ENCODE measurements around the gene TSHZ2.

The TSHZ2 gene

GRCh38 chr20:53222932-53223331 is 250.8 kb downstream of the TSHZ2 start:
- no peak overlapping the region for H3K4me2 ChIP-seq (ENCODE audit: low read length)
- H3K4me3 ChIP-seq (ENCODE audit: low read length): no peak overlapping the region
- TF ChIP-seq EZH2phosphoT487 (IDR thresholded peaks at IDR 0.05; ENCODE audit: low read depth): no peak
- TF ChIP-seq, protein P1, sequence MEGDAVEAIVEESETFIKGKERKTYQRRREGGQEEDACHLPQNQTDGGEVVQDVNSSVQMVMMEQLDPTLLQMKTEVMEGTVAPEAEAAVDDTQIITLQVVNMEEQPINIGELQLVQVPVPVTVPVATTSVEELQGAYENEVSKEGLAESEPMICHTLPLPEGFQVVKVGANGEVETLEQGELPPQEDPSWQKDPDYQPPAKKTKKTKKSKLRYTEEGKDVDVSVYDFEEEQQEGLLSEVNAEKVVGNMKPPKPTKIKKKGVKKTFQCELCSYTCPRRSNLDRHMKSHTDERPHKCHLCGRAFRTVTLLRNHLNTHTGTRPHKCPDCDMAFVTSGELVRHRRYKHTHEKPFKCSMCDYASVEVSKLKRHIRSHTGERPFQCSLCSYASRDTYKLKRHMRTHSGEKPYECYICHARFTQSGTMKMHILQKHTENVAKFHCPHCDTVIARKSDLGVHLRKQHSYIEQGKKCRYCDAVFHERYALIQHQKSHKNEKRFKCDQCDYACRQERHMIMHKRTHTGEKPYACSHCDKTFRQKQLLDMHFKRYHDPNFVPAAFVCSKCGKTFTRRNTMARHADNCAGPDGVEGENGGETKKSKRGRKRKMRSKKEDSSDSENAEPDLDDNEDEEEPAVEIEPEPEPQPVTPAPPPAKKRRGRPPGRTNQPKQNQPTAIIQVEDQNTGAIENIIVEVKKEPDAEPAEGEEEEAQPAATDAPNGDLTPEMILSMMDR (IDR thresholded peaks at IDR 0.05; ENCODE audit: low read depth, low read length): no peak
- no peaks in the 10 kb centered on the region for H4K20me1 ChIP-seq (ENCODE audit: insufficient read depth, low read length)
- 0 out of 2 replicates have a peak, but pooled peaks cover 4% of the 10 kb centered on the region for H3K9me3 ChIP-seq (ENCODE audit: insufficient read depth, low read length)
- no peaks in the 10 kb centered on the region for H3K79me2 ChIP-seq (ENCODE audit: low read length)
- H3K27me3 ChIP-seq (ENCODE audit: low read depth, low read length): no peaks in the 10 kb centered on the region
- peaks cover 10% of the 10 kb centered on the region for H3K36me3 ChIP-seq (replicated peaks; ENCODE audit: low read depth, low read length)
- H3K9ac ChIP-seq (ENCODE audit: low read length): no peak overlapping the region
- peaks cover 40% of the 10 kb centered on the region for H3K4me1 ChIP-seq (ENCODE audit: low read length)
- H3K27ac ChIP-seq (ENCODE audit: low read length): no peak overlapping the region
- no peak overlapping the region for H2AFZ ChIP-seq (ENCODE audit: low read depth, low read length)

- TF ChIP-seq, protein P1 (IDR thresholded peaks at IDR 0.05; ENCODE audit: low read depth, low read length): no peak
- TF ChIP-seq EZH2phosphoT487 (IDR thresholded peaks at IDR 0.05; ENCODE audit: low read depth): no peak
Observed at GRCh38 chr20:53223626-53224172, 251.5 kb downstream of the TSHZ2 start.

GRCh38 chr20:53224851-53225250 is 252.7 kb downstream of the TSHZ2 start:
- H3K4me1 ChIP-seq (ENCODE audit: low read length): peaks cover 34% of the 10 kb centered on the region
- H4K20me1 ChIP-seq (ENCODE audit: insufficient read depth, low read length): no peaks in the 10 kb centered on the region
- TF ChIP-seq EZH2phosphoT487 (IDR thresholded peaks at IDR 0.05; ENCODE audit: low read depth): no peak
- TF ChIP-seq, protein P1 (IDR thresholded peaks at IDR 0.05; ENCODE audit: low read depth, low read length): no peak
- H3K27ac ChIP-seq (ENCODE audit: low read length): no peak overlapping the region
- H3K4me2 ChIP-seq (ENCODE audit: low read length): no peak overlapping the region
- H3K27me3 ChIP-seq (ENCODE audit: low read depth, low read length): peaks cover 6% of the 10 kb centered on the region; the same call in 1 of the 2 replicates
- no peak overlapping the region for H3K9ac ChIP-seq (ENCODE audit: low read length)
- peaks cover 9% of the 10 kb centered on the region for H3K36me3 ChIP-seq (replicated peaks; ENCODE audit: low read depth, low read length)
- H3K79me2 ChIP-seq (ENCODE audit: low read length): no peaks in the 10 kb centered on the region
- H3K9me3 ChIP-seq (ENCODE audit: insufficient read depth, low read length): 0 out of 2 replicates have a peak, but pooled peaks cover 4% of the 10 kb centered on the region
- H3K4me3 ChIP-seq (ENCODE audit: low read length): no peak overlapping the region
- no peak overlapping the region for H2AFZ ChIP-seq (ENCODE audit: low read depth, low read length)

More at GRCh38 chr20:53223626-53224172, 251.5 kb downstream of the TSHZ2 start:
- no peak overlapping the region for H3K27ac ChIP-seq (ENCODE audit: low read length)
- no peak overlapping the region for H3K4me2 ChIP-seq (ENCODE audit: low read length)
- no peak overlapping the region for H2AFZ ChIP-seq (ENCODE audit: low read depth, low read length)
- H3K9me3 ChIP-seq (ENCODE audit: insufficient read depth, low read length): 0 out of 2 replicates have a peak, but pooled peaks cover 4% of the 10 kb centered on the region
- no peak overlapping the region for H3K9ac ChIP-seq (ENCODE audit: low read length)
- no peaks in the 10 kb centered on the region for H4K20me1 ChIP-seq (ENCODE audit: insufficient read depth, low read length)
- H3K79me2 ChIP-seq (ENCODE audit: low read length): no peaks in the 10 kb centered on the region
- H3K4me3 ChIP-seq (ENCODE audit: low read length): no peak overlapping the region
- H3K4me1 ChIP-seq (ENCODE audit: low read length): peaks cover 40% of the 10 kb centered on the region
- H3K27me3 ChIP-seq (ENCODE audit: low read depth, low read length): no peaks in the 10 kb centered on the region
- H3K36me3 ChIP-seq (replicated peaks; ENCODE audit: low read depth, low read length): peaks cover 10% of the 10 kb centered on the region

GRCh38 chr20:53226826-53227225 is 254.7 kb downstream of the TSHZ2 start:
- Histone ChIP-seq H3K36me3 (replicated peaks; ENCODE audit: low read depth, low read length) (no peaks in the 10 kb centered on the region), H4K20me1 (ENCODE audit: insufficient read depth, low read length) (no peaks in the 10 kb centered on the region), H3K27ac (ENCODE audit: low read length) (no peak overlapping the region), H2AFZ (ENCODE audit: low read depth, low read length) (no peak overlapping the region), H3K79me2 (ENCODE audit: low read length) (no peaks in the 10 kb centered on the region), H3K9ac (ENCODE audit: low read length) (no peak overlapping the region; the same call in 1 of the 2 replicates), H3K9me3 (ENCODE audit: insufficient read depth, low read length) (no peaks in the 10 kb centered on the region), H3K4me2 (ENCODE audit: low read length) (peak overlapping the region; percentile 78), H3K4me1 (ENCODE audit: low read length) (peaks cover 24% of the 10 kb centered on the region), H3K27me3 (ENCODE audit: low read depth, low read length) (peaks cover 9% of the 10 kb centered on the region; the same call in 1 of the 2 replicates), H3K4me3 (ENCODE audit: low read length) (peak overlapping the region; percentile 54)
- TF ChIP-seq EZH2phosphoT487 (IDR thresholded peaks at IDR 0.05; ENCODE audit: low read depth): no peak
- TF ChIP-seq, protein P1 (IDR thresholded peaks at IDR 0.05; ENCODE audit: low read depth, low read length): no peak
